ENCODE measurements around the gene LRCH1. TPM values are rescaled to one million over a fixed set of nuclear protein-coding genes. Genes with fewer than 3 reads are reported as not detected.
A peak's percentile ranks its signal among the peaks of the same experiment; 100 is the strongest.

Gene LRCH1
- total and polyA plus RNA-seq, 2 of the 13 experiments (the other 11 are each of a cell fraction or from before 2014, with no cell fraction given), result 4.1 to 12.6 TPM

DNA sequence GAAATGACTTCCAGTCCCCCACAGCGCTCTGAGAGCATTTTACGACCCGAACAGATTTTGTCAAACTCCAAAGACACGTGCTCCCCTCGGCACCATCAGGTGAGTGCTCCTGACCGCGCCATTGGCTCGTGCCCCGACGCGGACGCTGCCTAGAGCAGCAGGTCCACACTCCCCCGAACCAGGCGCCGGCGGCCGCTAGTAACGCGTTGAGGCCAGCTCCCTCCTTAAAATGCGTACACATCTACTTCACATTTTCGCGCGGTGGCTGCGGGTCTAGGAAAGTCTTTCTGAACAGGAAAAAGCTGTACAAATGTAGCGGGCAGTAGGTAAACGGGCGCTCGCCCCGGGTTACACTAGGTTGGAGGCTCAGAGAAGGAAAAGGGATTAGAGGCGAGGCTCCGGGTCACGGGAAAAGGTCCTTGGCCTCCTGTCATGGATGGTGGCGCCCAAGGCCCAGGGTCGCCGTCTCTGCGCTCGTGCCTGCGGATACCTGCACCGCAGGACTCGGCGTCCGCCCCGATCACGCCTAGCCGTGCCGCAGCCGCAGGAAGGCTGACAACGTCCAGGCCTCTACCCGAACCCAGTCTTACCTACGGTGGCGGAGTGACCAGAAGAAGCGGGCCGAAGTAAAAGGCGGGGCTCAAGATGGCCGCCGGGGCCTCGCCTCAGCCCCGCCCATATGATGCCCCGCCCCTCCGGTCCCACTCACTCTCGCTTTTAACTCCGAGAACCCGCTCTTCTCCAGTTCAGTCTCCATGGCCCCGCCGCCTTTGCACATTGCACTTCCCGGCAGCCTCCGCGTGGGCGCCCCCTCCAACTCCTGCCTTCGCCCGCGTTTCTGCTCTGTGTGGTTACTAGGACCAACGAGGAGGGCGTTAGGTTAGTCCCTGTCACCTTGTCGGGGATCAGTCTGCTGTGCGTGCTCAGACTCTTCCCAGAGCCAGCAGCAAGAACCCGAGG lies 243.8 kb downstream of the LRCH1 start, which contains the start of gene ESD (continued):
- TF ChIP-seq KDM5A (IDR thresholded peaks at IDR 0.05; ENCODE audit: borderline replicate concordance, low read length) (peak; percentile 68; the same call in 1 of the 2 replicates), ATAD3A (CRISPR knock-in tag; IDR thresholded peaks at IDR 0.05) (no peak), AKNA (CRISPR knock-in tag; IDR thresholded peaks at IDR 0.05; ENCODE audit: borderline replicate concordance) (no peak), SRF (IDR thresholded peaks at IDR 0.05; ENCODE audit: low read depth, low read length) (no peak), ZNF781 (CRISPR knock-in tag; IDR thresholded peaks at IDR 0.05; ENCODE audit: borderline replicate concordance, not compliant biosample characterization) (peak; percentile 79), NR0B2 (CRISPR knock-in tag; IDR thresholded peaks at IDR 0.05) (peak; percentile 77), MTERF4 (CRISPR knock-in tag; IDR thresholded peaks at IDR 0.05) (peak; percentile 78), ZNF138 (CRISPR knock-in tag; IDR thresholded peaks at IDR 0.05; ENCODE audit: low read depth) (peak; percentile 42; the same call in 1 of the 2 replicates), EEA1 (CRISPR knock-in tag; IDR thresholded peaks at IDR 0.05; ENCODE audit: borderline replicate concordance) (no peak), PAX8 (CRISPR knock-in tag; IDR thresholded peaks at IDR 0.05; ENCODE audit: borderline replicate concordance) (no peak), ZNF597 (CRISPR knock-in tag; IDR thresholded peaks at IDR 0.05) (no peak), PAF1 (CRISPR knock-in tag; IDR thresholded peaks at IDR 0.05) (no peak), SMARCE1 (IDR thresholded peaks at IDR 0.05; ENCODE audit: borderline replicate concordance) (no peak), ZZZ3 (CRISPR knock-in tag; IDR thresholded peaks at IDR 0.05; ENCODE audit: borderline replicate concordance) (peak; percentile 43)
- TF ChIP-seq, protein P1, sequence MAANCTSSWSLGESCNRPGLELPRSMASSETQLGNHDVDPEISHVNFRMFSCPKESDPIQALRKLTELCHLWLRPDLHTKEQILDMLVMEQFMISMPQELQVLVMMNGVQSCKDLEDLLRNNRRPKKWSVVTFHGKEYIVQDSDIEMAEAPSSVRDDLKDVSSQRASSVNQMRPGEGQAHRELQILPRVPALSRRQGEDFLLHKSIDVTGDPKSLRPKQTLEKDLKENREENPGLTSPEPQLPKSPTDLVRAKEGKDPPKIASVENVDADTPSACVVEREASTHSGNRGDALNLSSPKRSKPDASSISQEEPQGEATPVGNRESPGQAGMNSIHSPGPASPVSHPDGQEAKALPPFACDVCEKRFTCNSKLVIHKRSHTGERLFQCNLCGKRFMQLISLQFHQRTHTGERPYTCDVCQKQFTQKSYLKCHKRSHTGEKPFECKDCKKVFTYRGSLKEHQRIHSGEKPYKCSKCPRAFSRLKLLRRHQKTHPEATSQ (CRISPR knock-in tag; IDR thresholded peaks at IDR 0.05; ENCODE audit: borderline replicate concordance), result no peak
- TF ChIP-seq, protein P2, sequence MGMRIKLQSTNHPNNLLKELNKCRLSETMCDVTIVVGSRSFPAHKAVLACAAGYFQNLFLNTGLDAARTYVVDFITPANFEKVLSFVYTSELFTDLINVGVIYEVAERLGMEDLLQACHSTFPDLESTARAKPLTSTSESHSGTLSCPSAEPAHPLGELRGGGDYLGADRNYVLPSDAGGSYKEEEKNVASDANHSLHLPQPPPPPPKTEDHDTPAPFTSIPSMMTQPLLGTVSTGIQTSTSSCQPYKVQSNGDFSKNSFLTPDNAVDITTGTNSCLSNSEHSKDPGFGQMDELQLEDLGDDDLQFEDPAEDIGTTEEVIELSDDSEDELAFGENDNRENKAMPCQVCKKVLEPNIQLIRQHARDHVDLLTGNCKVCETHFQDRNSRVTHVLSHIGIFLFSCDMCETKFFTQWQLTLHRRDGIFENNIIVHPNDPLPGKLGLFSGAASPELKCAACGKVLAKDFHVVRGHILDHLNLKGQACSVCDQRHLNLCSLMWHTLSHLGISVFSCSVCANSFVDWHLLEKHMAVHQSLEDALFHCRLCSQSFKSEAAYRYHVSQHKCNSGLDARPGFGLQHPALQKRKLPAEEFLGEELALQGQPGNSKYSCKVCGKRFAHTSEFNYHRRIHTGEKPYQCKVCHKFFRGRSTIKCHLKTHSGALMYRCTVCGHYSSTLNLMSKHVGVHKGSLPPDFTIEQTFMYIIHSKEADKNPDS (CRISPR knock-in tag; IDR thresholded peaks at IDR 0.05), result 0 out of 2 replicates have a peak, but pooled peaks have one; percentile 45

Measured in HepG2 (cell line).